Measurements from ENCODE around the gene COPE.

DNA sequence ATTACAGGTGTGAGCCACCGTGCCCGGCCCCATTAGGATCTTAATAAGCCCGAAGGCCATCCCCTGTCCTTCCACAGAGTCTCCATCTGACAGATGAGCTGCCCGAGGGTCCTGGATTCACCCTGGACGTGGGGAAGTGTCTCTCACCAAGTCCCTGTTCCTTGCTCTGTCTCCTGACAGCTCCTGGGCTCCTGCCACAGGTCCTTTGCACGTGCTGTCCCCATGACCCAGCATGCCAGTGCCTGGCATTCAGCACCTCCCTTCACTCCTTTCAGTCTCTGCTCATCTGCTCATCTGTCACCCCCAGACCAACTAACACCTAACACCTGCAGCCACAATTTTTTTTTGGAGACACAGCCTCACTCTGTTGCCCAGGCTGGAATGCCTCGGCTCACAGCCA lies 37.7 kb downstream of the COPE start:
- no peak for TF ChIP-seq POLR2AphosphoS5 (IDR thresholded peaks at IDR 0.05; ENCODE audit: low read depth, low read length)
- TF ChIP-seq, protein P1, sequence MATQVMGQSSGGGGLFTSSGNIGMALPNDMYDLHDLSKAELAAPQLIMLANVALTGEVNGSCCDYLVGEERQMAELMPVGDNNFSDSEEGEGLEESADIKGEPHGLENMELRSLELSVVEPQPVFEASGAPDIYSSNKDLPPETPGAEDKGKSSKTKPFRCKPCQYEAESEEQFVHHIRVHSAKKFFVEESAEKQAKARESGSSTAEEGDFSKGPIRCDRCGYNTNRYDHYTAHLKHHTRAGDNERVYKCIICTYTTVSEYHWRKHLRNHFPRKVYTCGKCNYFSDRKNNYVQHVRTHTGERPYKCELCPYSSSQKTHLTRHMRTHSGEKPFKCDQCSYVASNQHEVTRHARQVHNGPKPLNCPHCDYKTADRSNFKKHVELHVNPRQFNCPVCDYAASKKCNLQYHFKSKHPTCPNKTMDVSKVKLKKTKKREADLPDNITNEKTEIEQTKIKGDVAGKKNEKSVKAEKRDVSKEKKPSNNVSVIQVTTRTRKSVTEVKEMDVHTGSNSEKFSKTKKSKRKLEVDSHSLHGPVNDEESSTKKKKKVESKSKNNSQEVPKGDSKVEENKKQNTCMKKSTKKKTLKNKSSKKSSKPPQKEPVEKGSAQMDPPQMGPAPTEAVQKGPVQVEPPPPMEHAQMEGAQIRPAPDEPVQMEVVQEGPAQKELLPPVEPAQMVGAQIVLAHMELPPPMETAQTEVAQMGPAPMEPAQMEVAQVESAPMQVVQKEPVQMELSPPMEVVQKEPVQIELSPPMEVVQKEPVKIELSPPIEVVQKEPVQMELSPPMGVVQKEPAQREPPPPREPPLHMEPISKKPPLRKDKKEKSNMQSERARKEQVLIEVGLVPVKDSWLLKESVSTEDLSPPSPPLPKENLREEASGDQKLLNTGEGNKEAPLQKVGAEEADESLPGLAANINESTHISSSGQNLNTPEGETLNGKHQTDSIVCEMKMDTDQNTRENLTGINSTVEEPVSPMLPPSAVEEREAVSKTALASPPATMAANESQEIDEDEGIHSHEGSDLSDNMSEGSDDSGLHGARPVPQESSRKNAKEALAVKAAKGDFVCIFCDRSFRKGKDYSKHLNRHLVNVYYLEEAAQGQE (IDR thresholded peaks at IDR 0.05; ENCODE audit: insufficient read depth in 1 of 2, low read depth in 2 of 2, low read length in 2 of 2) = no peak
- TF ChIP-seq TAF1 (IDR thresholded peaks at IDR 0.05; ENCODE audit: borderline replicate concordance, insufficient read depth, low read length) = no peak
- TF ChIP-seq SIN3A (IDR thresholded peaks at IDR 0.05; ENCODE audit: borderline replicate concordance, insufficient read depth, low read length) = no peak
- no peak for TF ChIP-seq FOXP2 (optimal IDR thresholded peaks at IDR 0.05; ENCODE audit: borderline replicate concordance, extremely low read depth, extremely low read length, insufficient read depth)
